Breast epithelium (tissue), 4 donors: Measurements from ENCODE around the gene LIPG. TPM values are rescaled to one million over a fixed set of nuclear protein-coding genes. Genes with fewer than 3 reads are reported as not detected.
A peak's percentile ranks its signal among the peaks of the same experiment; 100 is the strongest.

Experiments
- DNase-seq, 2 donors: peaks; one replicate each; pipeline ENCODE4 v3.0.0-alpha.2; 2019; ENCODE audit warnings: low spot score in 2 of 2
- H3K27ac ChIP-seq, 2 donors: fragments of 200-600 bp; sonication (generic) in 1 of 2; one replicate each; pipeline ENCODE4 v1.5.1; 2016 to 2019; ENCODE audit warnings: mild to moderate bottlenecking in 1 of 2
- H3K27me3 ChIP-seq, 2 donors: fragments of 200-600 bp; sonication (generic) in 1 of 2; one replicate each; pipeline versions ENCODE4 v1.5.1 to v1.6.0; 2017 to 2019; ENCODE audit warnings: control low read depth in 1 of 2, mild to moderate bottlenecking in 1 of 2
- H3K36me3 ChIP-seq: fragments of 200-600 bp; one replicate; pipeline ENCODE4 v1.5.1; 2019
- H3K4me1 ChIP-seq, 2 donors: fragments of 200-600 bp; sonication (generic); one replicate each; pipeline ENCODE4 v1.5.1; 2016 to 2019; ENCODE audit warnings: control low read depth in 1 of 2
- H3K4me3 ChIP-seq, 3 donors: fragments of 200-600 bp; sonication (generic); 1 replicate in 2 of 3; 2 replicates in 1 of 3; pipeline ENCODE4 v1.5.1; 2016 to 2019; ENCODE audit warnings: mild to moderate bottlenecking in 3 of 3, moderate library complexity in 2 of 3
- H3K9me3 ChIP-seq, 2 donors: fragments of 200-600 bp; sonication (generic) in 1 of 2; one replicate each; pipeline ENCODE4 v1.5.1; 2016 to 2019; ENCODE audit warnings: control low read depth in 1 of 2
- CTCF ChIP-seq, 3 donors: fragments of 450-650 bp; IDR thresholded peaks; one replicate each; pipeline ENCODE4 v1.5.1; 2016 to 2017; ENCODE audit warnings: antibody characterized with exemption in 3 of 3, mild to moderate bottlenecking in 3 of 3, moderate library complexity in 3 of 3
- POLR2A ChIP-seq: fragments of 450-650 bp; IDR thresholded peaks from one replicate; pipeline ENCODE4 v1.6.1; 2016; ENCODE audit warnings: antibody characterized with exemption, mild to moderate bottlenecking, moderate library complexity
- POLR2AphosphoS5 ChIP-seq, 3 donors: sonication (generic); formaldehyde crosslinking; IDR thresholded peaks; one replicate each; pipeline ENCODE4 v1.6.1; 2017; ENCODE audit warnings: antibody characterized with exemption in 3 of 3
- intact Hi-C: fragments of 100-400 bp; cut with DNase I; formaldehyde crosslinking; loops from one replicate; pipeline ENCODE4 v1.15.1; 2023; ENCODE audit warnings: low total_unique reads
- total RNA-seq, 3 donors: library from RNA; depleted of rRNA; stranded (reverse); fragments of >200 nt; gene quantifications; one replicate each; pipeline ENCODE4 v1.1.0, GENCODE V29; 2016

Gene LIPG
- total RNA-seq, 3 donors from 2014 or later, result 0.16 to 1.6 (median 0.44) TPM

GRCh38 chr18:49630246-49630699, 68.4 kb downstream of the LIPG start:
- Histone ChIP-seq H3K27ac (no peak overlapping the region), H3K4me3 (no peak overlapping the region), H3K27me3 (no peaks in the 10 kb centered on the region), H3K9me3 (no peaks in the 10 kb centered on the region), H3K4me1 (no peaks in the 10 kb centered on the region), H3K36me3 (no peaks in the 10 kb centered on the region)
- intact Hi-C loops, result no loop called here
- no peak for TF ChIP-seq POLR2A
- TF ChIP-seq CTCF (IDR thresholded peaks at IDR 0.05), result no peak
- TF ChIP-seq POLR2AphosphoS5 (IDR thresholded peaks at IDR 0.05), result no peak
- DNase-seq, result peak in 1 of 2 donors; percentile 38

- no peak for DNase-seq
- no peaks in the 10 kb centered on the region for H3K9me3 ChIP-seq
- intact Hi-C loops, result no loop called here
- H3K27ac ChIP-seq, result no peak overlapping the region
- no peaks in the 10 kb centered on the region for H3K27me3 ChIP-seq
- H3K4me1 ChIP-seq, result no peaks in the 10 kb centered on the region
- H3K4me3 ChIP-seq, result no peak overlapping the region
- no peaks in the 10 kb centered on the region for H3K36me3 ChIP-seq
- TF ChIP-seq POLR2AphosphoS5 (IDR thresholded peaks at IDR 0.05) (no peak), CTCF (IDR thresholded peaks at IDR 0.05) (no peak), POLR2A (no peak)
Observed at GRCh38 chr18:49631146-49631866, 69.4 kb downstream of the LIPG start.

- intact Hi-C loops, result no loop called here
- TF ChIP-seq CTCF (IDR thresholded peaks at IDR 0.05) (no peak), POLR2A (no peak), POLR2AphosphoS5 (IDR thresholded peaks at IDR 0.05) (no peak)
- no peak for DNase-seq
- Histone ChIP-seq H3K27me3 (no peaks in the 10 kb centered on the region), H3K36me3 (no peaks in the 10 kb centered on the region), H3K27ac (no peak overlapping the region), H3K9me3 (no peaks in the 10 kb centered on the region), H3K4me1 (no peaks in the 10 kb centered on the region), H3K4me3 (no peak overlapping the region)
Observed at GRCh38 chr18:49632588-49632987, 70.7 kb downstream of the LIPG start.

- Histone ChIP-seq H3K27me3 (no peaks in the 10 kb centered on the region), H3K4me3 (no peak overlapping the region), H3K4me1 (no peaks in the 10 kb centered on the region), H3K27ac (no peak overlapping the region), H3K9me3 (no peaks in the 10 kb centered on the region), H3K36me3 (no peaks in the 10 kb centered on the region)
- TF ChIP-seq POLR2AphosphoS5 (IDR thresholded peaks at IDR 0.05) (no peak), POLR2A (no peak), CTCF (IDR thresholded peaks at IDR 0.05) (no peak)
- no peak for DNase-seq
- intact Hi-C loops, result no loop called here
Observed at GRCh38 chr18:49638209-49638785, 76.4 kb downstream of the LIPG start.

GRCh38 chr18:49638891-49639557, 77.2 kb downstream of the LIPG start:
- no peak for DNase-seq
- H3K9me3 ChIP-seq, result no peaks in the 10 kb centered on the region
- no peak for TF ChIP-seq CTCF (IDR thresholded peaks at IDR 0.05)
- no peak for TF ChIP-seq POLR2AphosphoS5 (IDR thresholded peaks at IDR 0.05)
- TF ChIP-seq POLR2A, result no peak
- no peaks in the 10 kb centered on the region for H3K4me1 ChIP-seq
- intact Hi-C loops, result no loop called here
- no peaks in the 10 kb centered on the region for H3K27me3 ChIP-seq
- no peaks in the 10 kb centered on the region for H3K36me3 ChIP-seq
- no peak overlapping the region for H3K4me3 ChIP-seq
- no peak overlapping the region for H3K27ac ChIP-seq
